PC-3 (cell line): Measurements from ENCODE around the gene KIAA0930.

Source experiments
- CTCF ChIP-seq: fragments of 300-600 bp; sonication (generic); conservative IDR thresholded peaks from 2 replicates; pipeline ENCODE4 v1.5.1; 2017; ENCODE audit warnings: antibody characterized with exemption, low read depth, mild to moderate bottlenecking, low read length
- EZH2 ChIP-seq: fragments of 300-600 bp; sonication (generic); IDR thresholded peaks from one replicate; pipeline ENCODE4 v1.6.1; 2017; ENCODE audit warnings: antibody characterized with exemption, mild to moderate bottlenecking, low read length; ENCODE audit not compliant: unreplicated experiment
- EZH2phosphoT487 ChIP-seq: fragments of 300-600 bp; sonication (generic); IDR thresholded peaks from 2 replicates; pipeline ENCODE4 v1.6.1; 2018; ENCODE audit warnings: mild to moderate bottlenecking, antibody characterized with exemption, low read length, borderline replicate concordance

- no peak for TF ChIP-seq CTCF
- no peak for TF ChIP-seq EZH2
- TF ChIP-seq EZH2phosphoT487 = no peak
Observed at GRCh38 chr22:45244916-45245315, 4.2 kb upstream of the KIAA0930 start.
